Gastroesophageal sphincter (tissue), 3 donors: ENCODE data around the gene NOD1.

Experiments
- CTCF ChIP-seq, 4 experiments: fragments of 200-600 bp in 2 of 4; fragments of 450-650 bp in 2 of 4; sonication (generic) in 1 of 4; IDR thresholded peaks; one replicate each; pipeline ENCODE4 v1.5.1; 2017 to 2019; ENCODE audit warnings: antibody characterized with exemption in 4 of 4, mild to moderate bottlenecking in 2 of 4, moderate library complexity in 2 of 4
- POLR2A ChIP-seq, 2 donors: fragments of 450-650 bp; IDR thresholded peaks; one replicate each; pipeline ENCODE4 v1.6.1; 2017; ENCODE audit warnings: antibody characterized with exemption in 2 of 2, mild to moderate bottlenecking in 2 of 2, moderate library complexity in 1 of 2

DNA sequence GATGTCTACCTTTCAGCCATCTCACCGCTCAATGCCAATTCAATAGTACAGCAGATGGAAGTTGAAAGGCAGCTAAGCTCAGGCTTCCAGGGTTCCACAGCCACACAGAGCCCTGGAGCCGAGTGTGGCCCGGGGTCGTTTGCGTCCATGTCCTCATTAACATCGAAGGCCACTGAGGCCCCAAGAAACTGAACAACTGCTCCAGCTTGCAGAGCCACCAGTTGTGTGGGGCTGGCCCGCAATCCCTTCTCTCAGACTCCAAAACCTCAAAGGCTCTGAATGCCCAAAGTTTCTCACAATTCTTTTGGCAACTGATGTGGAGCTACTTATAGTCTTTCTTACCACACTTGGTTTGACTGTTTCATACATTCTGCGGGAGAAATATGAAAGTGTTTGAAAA, 31.1 kb downstream of the NOD1 start:
- TF ChIP-seq CTCF (IDR thresholded peaks at IDR 0.05) = no peak
- no peak for TF ChIP-seq POLR2A (IDR thresholded peaks at IDR 0.05)
